Right renal cortex interstitium (tissue), 3 donors: ENCODE results near the gene GPSM1. TPM values are rescaled to one million over a fixed set of nuclear protein-coding genes. Genes with fewer than 3 reads are reported as not detected.

Experiments used
- DNase-seq, 3 donors: peaks; one replicate each; pipeline ENCODE4 v3.0.0-alpha.2; 2013; ENCODE audit warnings: low read depth in 3 of 3, low spot score in 2 of 3
- polyA plus RNA-seq, 3 donors: library from polyadenylated mRNA; unstranded; fragments of 120-200 nt; gene quantifications; one replicate each; pipeline ENCODE4 v1.2.1, GENCODE V29; 2013; ENCODE audit not compliant: insufficient read length in 3 of 3

The GPSM1 gene, protein sequence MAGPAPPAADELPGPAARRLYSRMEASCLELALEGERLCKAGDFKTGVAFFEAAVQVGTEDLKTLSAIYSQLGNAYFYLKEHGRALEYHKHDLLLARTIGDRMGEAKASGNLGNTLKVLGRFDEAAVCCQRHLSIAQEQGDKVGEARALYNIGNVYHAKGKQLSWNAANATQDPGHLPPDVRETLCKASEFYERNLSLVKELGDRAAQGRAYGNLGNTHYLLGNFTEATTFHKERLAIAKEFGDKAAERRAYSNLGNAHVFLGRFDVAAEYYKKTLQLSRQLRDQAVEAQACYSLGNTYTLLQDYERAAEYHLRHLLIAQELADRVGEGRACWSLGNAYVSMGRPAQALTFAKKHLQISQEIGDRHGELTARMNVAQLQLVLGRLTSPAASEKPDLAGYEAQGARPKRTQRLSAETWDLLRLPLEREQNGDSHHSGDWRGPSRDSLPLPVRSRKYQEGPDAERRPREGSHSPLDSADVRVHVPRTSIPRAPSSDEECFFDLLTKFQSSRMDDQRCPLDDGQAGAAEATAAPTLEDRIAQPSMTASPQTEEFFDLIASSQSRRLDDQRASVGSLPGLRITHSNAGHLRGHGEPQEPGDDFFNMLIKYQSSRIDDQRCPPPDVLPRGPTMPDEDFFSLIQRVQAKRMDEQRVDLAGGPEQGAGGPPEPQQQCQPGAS
- 10 to 100 TPM; 22.2 to 22.9 (median 22.7) TPM for polyA plus RNA-seq

DNA sequence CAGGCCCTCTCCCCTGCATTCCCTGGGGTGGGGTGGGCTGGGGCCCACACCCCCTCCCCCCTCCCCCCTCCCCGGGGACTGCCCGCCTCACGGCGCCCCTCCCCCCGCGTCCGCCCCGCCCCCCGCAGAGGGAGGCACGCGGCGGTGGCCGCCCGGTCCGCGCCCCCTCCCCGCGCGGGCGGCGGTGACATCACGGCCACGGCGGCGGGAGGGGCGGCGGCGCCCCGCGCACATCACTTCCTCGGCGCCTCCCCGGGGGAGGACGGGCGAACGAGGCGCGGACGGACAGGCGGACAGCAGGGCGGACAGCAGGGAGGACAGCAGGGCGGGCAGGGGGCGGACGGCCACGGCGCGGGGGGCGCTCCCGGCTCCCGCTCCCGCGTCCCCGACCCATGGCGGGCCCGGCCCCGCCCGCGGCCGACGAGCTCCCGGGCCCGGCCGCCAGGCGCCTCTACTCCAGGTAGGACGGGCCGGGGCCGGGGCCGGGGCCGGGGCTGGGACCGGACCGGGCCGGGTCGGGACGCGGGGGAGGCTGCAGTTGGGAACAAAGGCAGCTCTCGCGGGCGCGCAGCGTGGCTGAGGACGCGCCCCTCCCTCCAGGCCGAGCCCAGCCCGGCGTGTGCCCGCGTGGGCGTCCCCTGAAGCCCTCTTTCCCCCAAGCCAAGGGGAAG lies at the start of gene GPSM1:
GPSM1 (plus strand) TSS at position 236 of the 671 bp plus-strand sequence; CDS start at position 393, 157 bp downstream.
- DNase-seq: no peak

DNA sequence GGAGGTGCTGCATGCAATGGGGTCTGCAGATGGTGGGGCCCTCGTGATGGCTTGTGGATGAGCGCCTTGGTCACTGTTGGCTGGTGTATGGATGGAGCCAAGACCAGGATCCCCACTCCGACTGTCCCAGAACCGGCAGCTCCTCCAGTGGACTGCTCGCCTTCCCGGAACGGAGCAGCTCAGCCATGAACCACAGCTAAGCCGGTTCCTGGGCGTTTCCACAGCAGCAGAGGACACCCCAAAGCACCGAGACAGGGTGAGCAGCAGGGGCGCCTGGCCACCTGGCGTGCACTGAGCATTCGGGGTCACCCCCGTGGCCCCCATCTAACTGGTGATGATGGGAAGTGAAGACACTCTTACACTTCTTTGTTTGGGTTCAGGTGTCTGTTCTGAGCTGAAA lies 49.6 kb upstream of the GPSM1 start:
- DNase-seq: no peak

DNA sequence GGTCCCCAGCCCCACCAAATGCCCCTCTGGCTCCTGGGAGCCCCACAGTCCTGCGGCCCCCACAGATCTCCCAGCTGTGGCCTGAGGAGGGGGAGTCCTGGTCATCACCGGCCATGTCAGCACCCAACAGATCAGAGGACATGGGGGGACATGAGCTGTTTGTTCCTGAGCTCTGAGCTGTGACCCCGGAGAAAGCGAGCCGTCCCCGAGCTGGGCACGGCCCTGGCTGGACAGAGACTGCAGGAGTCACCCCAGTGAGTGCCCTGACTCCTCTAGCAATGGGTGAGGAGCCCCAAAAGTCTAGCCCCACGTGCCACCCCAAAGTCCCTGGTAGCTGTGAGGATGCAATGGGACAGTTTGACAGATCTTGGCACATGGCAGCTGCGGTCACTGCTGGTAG lies 49.1 kb upstream of the GPSM1 start:
- DNase-seq: no peak

DNA sequence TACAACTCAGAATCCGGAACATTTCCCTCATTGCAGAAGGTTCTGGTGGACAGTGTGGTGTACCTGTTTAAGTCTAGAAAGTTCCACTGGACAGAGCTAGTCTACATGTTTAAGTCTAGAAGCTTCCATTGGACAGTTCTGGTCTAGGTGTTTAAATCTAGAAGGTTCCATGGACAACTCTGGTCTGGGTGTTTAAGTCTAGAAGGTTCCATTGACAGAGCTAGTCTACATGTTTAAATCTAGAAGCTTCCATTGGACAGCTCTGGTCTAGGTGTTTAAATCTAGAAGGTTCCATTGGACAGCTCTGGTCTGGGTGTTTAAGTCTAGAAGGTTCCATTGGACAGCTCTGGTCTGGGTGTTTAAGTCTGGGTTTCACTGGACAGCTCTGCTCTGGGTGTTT lies 48.4 kb upstream of the GPSM1 start:
- DNase-seq: no peak

DNA sequence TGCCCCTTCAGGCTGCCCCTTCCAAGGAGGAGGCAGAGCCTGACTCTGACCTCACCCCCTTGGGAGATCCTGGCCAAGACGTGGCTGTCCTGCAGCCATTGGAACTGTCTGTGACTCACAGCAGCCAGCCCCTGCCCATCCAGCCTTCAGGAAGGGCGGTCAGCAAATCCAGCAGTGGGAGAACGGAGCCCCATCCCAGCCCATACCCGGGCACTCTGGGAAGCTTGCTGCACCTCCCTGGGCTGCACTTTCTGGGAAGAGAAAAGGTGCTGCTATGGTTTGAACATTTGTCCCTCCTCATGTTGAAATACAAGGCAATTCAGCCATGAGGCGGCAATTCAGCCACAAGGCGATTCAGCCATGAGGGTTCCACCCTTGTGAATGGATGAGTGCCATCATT lies 47.9 kb upstream of the GPSM1 start:
- DNase-seq: no peak

DNA sequence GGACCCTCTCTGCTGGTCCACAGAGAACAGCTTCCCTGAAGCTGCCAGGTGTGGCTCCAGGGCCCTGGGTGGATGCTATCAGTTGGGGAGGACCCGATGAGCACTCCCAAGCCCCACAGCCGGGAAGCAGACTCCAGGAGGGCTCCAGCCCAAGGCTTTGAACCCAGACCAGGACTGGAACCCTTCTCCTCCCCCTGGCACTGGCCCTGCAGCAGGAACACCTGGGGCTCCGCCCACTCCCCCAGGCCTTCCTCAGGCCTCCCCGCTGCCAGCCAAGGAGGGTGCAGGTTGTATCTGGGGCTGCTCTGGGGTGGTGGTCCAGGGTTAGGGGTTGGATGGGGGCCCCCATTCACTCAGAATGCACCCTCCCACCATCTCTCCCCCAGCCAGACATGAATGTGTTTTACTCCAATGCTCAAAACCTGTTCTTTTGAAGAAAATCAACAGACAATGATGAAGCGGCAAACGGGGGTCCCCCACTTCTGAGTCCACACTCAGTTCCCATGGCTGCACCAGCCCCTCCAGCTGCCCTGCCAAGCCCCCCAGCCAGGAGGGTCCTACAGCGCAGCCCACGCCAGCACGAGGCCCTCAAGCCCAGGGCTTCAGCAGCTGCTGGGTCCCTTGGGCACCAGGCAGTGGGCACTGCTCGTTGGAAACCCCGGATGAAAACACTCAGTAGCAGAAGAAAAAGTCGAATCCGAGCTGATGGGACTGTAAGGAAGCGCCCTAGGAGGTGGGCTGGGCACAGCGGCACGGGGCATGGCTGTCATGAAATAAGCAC lies 46.6 kb upstream of the GPSM1 start:
- DNase-seq: no peak

DNA sequence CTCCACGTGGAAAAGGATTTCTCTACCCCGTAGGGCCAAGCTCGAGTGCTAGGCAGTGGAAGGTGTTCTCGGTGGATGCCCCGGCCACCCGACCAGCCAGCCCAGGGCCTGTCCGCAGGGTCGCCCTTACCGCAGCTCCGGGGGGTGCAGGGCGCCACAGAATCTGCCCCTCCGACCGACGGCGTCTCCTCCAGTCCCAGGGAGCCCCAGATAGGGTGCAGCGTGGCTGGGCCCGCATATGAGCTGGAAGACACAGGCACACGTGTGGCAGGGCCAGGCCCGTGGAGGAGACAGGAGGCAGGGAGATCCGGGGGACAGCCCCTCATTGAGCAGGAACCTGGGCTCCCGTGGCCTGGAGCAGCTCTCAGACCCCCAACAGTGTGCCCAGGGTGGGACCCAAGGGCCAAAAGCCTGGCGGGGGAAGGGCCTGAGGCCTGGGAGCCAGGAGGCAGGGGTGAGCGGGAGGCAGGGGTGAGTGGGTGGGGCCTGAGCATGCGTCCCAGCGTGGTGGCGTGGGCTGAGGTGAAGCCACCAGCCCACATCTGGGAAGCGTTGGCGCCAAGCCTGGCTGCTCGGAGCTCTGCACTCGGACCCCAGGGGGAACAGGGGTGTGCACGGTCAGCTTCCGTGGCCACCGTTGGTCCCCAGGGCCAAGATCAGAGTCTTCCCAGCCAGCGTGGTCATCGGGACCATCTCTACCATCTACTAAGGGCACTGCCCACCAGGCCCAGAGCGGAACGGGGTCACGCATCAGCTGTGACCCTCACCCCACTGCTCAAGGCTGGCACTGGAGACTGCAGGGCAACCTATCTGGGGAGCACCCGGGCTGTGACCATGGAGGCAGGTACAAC lies 45.7 kb upstream of the GPSM1 start:
- DNase-seq: no peak

DNA sequence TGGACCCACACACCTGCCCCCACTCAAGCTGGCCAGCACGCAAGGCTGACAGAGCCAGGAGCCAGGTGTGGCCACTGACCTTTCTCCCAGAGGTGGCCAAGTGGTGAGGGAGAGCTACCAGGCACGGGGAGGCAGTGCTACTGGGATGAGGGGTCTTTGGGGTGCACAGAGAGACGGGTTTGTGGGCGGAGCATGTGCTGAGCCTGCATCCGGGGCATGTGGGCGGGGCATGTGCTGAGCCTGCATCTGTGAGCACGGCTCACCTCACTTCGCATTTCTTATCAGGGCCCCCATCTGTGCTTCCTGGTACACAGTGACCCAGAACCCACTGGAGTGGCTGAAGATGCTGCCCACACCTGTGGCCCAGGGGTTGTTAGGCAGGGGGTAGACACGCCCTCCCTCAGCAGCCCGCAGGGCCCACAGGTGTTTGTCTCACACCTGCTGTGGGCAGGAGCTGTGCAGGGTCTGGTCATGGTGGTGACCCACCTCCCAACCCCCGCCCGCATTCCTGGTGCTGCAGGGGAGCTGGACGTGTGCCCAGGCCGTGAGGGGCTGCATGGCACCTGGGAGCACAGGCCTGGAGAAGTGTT lies 45.0 kb upstream of the GPSM1 start:
- DNase-seq: no peak

DNA sequence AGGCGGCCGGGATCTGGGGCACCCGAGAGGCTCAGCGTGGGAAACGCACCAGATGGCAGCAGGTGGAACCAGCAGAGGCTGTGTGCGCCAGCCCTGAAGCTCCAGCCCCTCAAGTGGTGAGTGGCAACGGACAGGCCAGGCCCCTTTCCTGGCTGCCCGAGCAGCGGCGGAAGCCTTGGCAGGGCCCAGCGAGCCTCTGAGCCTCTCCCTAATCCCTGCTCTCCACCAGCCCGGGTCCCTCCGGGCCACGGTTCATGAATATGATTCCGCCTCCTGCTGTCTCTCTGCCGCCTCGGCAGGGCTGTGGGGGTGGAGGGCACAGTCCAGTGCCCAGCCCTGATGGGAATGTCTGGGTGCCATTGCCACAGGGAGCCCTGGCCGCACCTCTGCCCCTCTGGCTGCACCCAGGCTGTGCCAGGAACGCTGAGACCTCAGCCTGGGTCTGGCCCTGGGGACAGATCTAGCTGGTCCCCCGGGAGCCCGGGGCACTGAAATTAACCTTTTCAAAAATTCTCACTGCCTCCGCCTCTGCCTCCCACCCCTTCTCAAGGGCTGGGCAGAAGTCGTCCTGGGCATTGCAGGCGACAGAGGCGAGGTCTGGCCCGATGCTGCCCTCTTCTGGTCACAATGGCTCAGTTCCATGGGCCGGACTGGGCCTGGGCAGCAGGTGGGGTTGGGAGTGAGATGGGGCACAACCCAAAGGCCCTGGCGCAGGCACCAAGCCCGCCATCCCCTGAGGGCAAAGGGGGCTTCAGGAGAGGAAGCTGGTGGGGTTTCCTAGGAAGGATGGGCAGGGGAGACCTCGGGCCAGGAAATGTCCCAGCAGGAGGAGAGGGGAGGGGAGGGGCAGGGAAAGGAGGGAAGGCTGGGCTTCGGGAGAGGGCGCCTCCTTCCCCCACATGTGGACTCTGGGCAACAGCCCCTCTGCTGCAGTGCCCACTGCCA lies 43.8 kb upstream of the GPSM1 start:
- peak in 1 of 3 donors; percentile 65 for DNase-seq

DNA sequence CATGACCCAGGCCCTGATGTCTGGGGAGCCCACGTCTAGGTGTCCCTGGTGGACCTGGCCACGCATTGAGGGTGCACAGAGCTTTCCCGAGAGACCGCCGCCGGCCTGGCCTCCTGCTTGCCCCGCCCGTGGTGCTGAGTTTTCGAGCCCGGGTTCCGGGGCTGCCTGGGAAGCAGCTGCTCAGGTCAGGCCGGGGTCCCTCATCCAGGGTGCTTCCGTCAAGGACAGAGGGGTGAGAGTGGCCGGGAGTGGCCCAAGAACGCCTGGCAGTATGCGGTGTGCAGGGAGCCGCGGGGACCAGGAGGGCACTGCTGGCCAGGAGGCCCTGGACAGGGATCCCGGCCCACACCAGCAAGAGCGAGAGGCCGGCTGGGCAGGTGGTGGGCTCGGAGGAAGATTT lies 43.0 kb upstream of the GPSM1 start:
- no peak for DNase-seq

DNA sequence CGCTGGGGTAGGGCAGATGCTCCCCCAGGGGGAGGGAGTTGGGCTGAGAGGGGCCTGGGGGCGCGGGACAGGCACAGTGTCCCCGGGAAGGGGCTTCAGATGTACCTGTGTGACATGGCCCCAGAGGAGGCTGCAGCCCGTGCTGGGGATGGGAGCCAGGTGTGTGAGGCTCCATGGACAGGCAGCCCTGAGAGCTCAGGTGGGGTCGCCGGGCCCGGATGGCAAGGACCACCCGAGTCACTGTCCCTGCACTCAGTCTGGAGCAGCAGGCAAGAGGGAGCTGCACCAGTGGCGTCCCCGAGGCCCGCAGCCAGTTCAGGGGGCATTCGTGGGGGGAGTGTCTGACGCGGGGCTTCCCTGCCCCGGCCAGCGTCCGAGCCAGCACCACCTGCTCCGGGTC lies 42.4 kb upstream of the GPSM1 start:
- no peak for DNase-seq

DNA sequence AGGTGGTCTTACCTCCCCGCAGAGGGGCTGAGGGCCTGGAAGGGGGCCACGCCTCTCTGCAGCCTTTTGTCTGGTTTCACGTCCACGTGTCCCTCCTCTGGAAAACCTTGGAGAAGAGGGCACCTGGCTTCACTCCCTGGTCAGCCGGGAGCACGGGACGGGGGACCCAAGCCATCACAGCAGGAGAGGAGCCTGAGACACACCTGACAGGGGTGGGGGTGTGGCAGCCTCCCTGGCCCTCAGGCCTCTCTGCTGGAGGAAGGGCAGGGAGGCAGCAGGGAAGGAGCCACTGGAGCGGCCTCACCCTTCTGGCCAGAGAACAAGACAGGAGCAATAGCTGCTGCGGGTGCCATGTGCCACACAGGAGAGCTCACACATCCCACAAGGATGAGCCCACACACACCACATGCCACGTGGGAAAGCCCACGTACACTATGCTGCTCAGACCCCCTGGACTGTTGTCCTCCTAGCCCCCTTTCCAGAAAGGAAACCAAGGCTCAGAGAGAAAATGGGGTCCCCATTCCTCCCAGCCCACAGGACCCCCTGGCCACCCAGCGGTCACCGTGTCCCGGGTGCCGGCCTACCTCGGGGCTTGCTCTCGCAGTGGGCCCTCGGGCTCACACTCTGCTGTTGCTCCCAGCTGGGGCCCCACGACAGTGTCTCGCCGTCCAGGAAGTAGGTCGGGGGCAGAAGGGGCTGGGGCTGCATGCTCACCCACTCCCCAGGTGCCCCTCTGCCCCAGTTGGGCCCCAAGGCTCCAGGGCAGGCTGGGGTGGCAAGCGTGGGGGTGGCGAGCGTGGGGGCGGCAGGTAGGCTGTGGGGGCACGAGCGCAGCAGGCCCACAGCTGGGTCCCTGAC lies 41.6 kb upstream of the GPSM1 start:
- no peak for DNase-seq

DNA sequence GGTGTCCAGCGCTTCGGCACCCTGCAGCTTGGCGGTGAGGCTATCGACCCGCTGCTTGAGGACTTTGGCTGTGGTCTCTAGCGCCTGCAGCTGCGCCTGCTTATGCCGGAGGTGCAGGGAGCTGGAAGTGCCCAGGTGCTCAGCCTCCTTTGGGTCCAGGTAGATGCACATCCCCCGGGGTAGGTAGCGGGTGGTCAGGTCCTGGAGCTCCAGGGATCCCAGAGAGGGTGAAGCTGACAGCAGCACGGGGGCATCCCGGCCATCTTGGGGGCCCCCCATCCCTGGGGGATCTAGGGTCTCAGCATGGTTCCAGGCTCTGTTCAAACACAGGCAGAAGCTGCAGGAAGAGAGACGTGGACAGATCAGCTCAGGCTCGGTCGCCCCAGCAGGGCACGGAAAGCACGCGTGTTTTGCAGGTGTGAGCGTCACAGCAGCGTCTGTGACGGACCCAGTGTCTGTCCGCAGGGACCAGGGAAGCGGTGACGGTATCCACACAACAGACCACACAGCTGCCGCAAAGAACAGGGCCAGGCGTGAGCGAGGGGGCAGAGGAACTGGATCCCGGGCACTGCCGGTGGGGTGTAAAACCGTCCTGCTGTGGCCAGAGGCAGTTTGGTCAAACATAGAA lies 40.9 kb upstream of the GPSM1 start:
- no peak for DNase-seq

DNA sequence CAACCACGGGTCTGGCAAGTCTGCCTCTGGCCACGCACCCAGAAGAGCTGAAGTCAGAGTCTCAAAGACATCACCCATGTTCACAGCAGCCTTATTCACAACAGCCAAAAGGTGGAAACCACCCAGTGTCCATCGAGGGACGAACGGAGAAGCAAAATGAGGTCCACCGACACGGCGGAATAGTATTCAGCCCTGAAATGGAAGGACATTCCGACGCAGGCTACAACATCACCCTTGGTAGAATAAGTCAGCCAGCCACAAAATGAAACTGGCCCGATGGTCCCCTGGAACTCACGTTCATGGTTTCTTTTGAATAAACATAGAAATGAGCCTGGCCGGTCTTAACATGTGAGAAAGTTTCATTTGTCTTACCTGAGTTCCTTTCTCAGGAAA lies 40.4 kb upstream of the GPSM1 start:
- DNase-seq: no peak

DNA sequence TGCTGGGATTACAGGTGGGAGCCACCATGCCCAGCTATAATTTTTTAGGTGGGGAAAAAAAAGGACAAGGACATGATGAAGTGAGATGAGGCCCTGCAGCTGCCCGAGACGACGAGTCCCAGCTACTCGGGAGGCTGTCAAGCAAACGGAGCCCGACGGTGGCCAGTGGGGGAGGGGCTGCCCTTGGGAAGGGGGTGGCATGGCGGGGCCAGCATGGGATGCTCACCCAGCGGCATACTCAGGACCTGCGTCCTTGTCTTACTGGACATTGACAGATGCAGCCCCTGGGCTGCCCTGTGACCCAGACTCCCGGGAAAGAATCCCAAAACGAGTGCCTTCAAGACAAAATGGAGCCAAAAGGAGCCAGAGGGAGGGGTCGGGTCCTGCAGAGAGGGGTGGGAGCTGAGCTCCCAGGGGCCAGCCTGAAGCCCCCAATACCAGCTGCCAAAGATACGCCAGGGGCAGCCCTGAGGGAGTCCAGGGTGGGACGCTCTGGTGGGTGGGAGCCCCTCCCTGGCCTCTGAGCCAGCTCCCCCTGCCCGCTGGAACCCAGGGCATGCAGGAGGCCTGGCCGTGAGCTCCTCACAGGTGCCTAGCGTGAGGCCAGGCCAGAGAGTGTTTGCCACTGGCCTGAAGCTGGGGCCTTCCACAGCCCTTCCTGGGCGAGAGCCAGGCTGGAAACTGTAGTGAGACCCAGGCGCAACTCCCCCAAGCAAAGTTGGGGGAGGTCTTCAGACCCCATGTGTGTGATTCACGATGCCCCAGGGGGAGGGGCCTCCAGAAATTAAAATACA lies 39.2 kb upstream of the GPSM1 start:
- DNase-seq: no peak
